GM12801 (cell line): ENCODE results near the gene PFKP.

Source experiments
- CTCF ChIP-seq: IDR thresholded peaks from one replicate; pipeline ENCODE4 v1.5.1; 2011; ENCODE audit warnings: control low read depth; ENCODE audit not compliant: insufficient read length; ENCODE audit errors: extremely low read depth

The PFKP gene

GRCh38 chr10:3186368-3186767, 119.0 kb downstream of the PFKP start:
- no peak for TF ChIP-seq CTCF
